GM21367 (cell line): ENCODE measurements around the gene ALPG.
"Not testable (repeated sequence)": the region's sequence is repeated elsewhere in the genome, so short reads cannot be mapped to it uniquely, and the experiment has no call there.

Experiments
- ATAC-seq: cut with Tn5 transposase; IDR thresholded peaks from one replicate; pipeline ENCODE4 v1.9.1; 2021; ENCODE audit not compliant: unreplicated experiment

Gene ALPG

DNA sequence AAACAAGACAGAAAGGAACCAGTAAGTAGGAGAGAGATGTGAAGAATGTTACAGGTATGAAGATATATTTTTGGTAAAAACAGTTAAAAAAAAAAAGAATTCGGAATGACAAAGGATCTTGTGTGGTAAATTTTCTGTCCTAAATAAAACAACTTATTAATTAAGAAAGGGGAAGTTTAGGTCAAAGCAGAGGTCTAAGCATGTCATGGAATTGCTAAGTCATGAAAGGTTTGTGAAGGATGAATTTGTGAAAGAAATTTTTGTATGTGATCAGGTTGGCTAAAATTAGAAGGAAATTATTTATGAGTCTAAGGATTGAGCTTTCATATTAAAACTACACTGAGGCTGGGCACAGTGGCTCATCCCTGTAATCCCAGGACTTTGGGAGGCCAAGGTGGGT is 11.1 kb upstream of the ALPG start:
- ATAC-seq = no peak

DNA sequence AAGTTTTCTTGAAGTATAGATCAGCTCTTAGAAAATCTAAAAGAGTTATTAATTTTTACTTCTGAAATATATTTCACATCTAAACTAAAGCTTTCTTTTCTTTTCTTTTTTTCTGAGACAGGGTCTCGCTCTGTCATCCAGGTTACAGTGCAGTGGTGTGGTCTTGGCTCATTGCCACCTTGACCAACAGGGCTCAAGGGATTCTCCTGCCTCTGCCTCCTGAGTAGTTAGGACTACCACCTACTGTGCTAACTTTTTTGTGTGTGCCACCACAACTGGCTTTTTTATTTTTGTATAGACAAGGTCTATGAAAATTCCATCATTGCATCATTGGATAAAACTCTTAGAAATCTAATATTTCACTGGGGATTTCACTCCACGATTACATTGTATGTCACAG is 10.0 kb upstream of the ALPG start:
- ATAC-seq = no peak

DNA sequence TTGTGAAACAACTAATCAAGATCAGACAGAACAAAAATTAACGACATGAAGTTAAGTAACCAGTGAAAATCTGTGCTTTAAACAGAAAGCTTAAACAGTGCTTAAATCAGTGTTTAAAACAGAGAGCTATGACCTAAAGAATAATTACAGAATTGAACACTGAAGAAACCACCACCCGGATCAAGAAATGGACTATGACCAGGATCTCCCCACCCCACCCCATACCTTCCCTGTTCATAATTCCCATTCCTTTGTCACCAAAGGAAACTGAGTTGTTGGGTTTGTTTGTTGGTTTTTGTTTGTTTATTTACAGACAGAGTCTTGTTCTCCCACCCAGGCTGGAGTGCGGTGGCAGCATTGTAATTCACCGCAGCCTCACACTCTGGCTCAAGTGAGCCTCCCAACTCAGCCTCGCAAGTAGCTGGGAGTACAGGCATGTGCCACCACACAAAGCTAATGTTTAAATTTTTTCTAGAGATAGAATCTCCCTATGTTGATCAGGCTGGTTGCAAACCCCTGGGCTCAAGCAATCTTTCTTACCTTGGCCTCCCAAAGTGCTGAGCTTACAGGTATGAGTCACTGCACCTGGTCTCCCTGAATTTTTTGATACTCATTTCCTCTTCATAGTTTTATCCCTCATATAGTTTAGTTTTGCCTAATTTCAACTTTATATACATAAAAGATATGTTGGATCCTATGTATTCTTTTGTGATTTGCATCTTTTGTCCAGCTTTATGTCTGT is 8.2 kb upstream of the ALPG start:
- ATAC-seq = no peak

DNA sequence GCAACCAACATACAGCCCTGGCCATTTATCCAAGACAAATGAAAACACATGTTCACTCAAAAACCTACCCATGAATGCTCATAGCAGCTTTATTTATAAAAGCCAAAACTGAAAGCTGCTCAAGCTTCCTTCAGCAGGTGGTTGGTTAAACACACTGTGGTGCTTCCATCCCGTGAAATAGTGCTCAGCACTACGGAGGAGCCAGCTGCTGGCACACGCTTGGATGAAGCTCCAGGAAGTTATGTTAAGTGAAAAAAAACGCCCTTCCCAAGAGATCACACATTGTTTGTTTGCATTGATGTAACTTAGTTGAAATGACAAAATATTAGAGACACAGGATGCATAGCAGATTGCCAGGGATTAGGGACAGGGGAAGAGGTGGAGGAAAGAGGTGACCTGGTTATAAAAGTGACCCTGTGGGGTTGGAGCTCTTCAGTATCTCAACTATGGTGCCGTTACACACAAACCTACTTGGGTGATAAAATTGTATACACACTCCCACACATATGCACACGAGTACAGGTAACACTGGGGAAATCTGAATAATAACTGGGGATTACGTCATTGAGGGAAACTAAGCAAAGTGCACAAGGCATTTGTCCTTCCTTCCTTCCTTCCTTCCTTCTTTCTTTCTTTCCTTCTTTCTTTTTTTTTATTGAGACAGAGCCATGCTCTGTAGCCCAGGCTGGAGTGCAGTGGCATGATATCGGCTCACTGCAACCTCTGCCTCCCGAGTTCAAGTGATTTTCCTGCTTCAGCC is 6.2 kb upstream of the ALPG start:
- ATAC-seq = no peak

DNA sequence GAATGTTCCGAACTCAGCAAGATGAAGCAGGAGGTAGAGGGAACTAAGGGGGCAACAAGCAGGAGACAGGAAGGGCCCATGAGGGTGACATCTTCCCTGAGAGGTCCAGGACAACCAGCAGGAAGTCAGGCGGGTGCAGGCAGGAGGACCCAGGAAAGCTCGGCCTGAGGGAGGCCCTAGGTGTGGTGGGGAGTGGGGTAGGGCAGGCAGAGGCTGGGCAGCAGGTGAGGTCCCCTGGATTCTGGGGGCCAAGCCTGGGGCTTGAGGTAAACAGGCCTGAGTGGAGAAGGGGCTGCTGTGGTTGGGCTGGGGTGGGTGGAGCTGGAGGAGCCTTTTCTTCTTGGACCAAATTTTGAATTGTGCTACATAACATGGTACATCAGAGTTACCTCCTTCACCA is 4.1 kb upstream of the ALPG start:
- no peak for ATAC-seq

DNA sequence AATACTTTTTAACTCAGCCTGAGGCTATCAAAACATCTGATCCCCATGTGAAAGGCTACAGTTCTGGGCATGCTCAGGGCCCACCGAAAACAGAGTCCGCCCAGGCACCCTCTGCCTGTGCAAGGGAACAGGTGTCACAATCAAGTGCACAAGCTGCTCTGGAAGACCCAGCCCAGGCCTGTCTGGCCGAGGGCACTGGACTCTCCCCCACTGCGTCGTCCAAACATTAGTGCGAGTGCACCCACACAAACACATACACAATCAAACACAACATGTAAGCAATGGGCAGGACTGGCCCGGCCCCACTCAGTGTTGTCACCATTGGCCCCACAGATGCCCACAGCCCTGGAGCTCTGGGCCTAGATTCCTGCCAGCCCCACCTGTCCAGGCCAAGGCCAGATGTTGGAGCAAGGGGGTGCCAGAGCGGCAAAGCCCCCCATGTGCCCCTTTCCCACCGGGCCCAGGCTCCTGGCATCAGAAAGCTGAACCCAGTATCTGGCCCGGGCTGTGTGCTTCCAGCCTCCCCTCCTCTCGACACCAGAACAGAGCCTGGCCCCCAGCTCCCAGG is 617 bp upstream of the ALPG start:
- ATAC-seq = no peak

DNA sequence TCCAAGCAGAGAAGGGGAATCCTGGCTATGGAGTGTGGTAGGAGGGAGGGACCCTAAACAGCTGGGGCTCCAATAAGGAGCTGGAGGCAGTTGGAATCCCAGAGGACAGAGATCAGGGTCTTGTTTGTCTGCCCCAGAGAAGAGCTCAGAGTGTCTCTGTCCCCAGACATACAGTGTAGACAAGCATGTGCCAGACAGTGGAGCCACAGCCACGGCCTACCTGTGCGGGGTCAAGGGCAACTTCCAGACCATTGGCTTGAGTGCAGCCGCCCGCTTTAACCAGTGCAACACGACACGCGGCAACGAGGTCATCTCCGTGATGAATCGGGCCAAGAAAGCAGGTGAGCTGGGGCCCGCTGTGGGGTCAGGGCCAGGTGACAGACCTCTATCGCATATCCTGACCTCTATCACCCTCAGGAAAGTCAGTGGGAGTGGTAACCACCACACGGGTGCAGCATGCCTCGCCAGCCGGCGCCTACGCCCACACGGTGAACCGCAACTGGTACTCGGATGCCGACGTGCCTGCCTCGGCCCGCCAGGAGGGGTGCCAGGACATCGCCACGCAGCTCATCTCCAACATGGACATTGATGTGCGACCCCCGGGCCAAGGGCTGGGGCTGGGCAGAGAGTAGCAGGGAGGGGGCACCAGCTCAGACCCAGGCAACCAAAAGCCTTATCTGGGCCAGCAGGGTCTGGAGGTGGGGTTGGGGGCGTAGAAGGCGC is 945 bp downstream of the ALPG start:
- not testable (repeated sequence) for ATAC-seq

DNA sequence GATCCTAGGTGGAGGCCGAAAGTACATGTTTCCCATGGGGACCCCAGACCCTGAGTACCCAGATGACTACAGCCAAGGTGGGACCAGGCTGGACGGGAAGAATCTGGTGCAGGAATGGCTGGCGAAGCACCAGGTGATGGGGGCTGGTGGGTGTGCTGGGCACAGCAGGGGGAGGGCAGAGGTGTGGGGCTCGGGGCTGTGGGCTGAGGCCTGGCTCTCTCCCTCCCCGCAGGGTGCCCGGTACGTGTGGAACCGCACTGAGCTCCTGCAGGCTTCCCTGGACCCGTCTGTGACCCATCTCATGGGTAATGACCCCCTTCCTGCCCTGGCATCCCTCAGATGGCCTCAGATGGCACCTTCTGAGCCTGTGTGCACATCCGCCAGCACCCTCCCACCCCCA is 1.6 kb downstream of the ALPG start:
- ATAC-seq = not testable (repeated sequence)

DNA sequence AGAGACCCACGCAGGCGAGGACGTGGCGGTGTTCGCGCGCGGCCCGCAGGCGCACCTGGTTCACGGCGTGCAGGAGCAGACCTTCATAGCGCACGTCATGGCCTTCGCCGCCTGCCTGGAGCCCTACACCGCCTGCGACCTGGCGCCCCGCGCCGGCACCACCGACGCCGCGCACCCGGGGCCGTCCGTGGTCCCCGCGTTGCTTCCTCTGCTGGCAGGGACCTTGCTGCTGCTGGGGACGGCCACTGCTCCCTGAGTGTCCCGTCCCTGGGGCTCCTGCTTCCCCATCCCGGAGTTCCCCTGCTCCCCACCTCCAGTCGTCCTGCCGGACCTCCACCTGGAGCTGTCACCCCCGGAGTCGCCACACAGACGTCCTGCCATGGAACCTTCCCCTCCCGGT is 3.0 kb downstream of the ALPG start:
- not testable (repeated sequence) for ATAC-seq

DNA sequence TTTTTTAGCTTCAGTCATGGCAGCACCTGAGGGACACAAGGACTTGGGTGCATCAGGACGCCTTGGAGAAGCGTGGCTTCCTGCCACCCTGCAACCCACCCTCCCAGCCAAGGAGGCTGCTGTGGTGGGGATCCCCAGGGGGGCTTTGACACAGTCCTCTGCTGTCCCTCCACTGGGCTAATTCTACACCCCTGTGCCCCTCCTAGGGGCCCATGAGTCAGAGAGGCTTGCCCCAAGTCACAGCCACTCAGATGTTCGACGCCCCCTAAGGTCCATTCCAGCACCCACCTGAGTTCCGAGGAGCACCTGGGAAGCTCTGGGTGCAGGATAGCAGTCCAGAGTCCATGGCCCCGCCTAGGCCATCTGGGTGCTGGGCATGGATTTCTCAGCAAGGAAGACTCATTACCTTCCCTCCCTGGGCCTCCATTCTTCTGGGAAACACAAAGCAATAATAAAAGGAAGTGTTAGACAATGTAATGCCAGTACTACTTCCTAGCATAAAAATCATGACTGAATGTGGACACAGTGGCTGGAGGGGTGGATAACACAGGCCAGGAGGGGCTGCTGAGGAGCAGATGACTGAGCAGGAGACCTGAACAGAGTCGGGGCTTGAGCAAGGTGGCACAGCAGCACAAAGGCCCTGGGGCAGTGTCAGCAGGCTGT is 3.7 kb downstream of the ALPG start:
- ATAC-seq = no peak

DNA sequence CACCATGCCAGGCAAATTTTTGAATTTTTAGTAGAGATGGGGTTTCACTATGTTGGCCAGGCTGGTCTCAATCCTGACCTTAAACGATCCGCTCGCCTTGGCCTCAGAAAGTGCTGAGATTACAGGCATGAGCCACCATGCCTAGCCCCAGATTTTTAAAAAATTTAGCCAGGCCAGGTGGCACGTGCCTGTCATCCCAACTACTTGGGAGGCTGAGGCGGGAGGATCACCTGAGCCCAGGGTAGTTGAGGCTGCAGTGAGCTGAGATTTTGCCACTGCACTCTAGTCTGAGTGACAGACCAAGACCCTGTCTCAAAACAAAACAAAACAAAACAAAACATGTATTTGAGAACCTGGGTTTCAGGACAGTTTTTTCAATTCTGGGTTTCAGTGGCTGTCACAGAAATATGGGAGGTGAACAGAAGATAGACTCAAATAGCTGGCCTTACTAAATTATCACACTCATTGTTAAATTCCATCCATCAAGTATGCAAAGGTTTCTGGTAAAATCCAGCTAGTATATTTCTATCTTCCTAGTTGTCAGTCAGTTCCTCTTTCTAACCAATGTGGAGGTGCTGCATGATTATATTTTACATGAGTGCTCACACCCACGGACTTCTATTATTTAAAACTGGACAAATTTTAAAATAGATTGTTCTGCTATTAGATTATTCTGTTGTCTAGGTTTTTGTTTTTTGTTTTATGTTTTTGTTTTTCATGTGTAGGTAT is 5.4 kb downstream of the ALPG start:
- ATAC-seq = no peak

DNA sequence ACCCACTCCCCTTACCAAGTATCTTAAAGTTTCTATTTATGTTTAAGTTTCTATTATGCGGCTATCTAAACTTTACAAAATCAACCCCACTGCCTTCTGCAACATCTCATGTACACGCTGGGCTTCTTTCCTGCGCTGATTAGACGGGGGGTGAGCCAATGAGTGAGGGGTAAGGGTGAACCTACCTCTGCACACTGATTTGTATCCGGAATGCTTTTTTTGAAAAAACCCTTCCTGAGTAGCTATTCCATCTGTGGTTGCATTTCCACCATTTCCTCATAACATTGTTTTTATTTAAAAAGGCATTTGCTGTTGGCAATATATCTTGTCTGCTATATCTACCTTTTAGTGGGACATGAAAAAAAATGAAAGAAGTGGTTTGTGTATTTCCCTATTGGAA is 6.3 kb downstream of the ALPG start:
- ATAC-seq = no peak

DNA sequence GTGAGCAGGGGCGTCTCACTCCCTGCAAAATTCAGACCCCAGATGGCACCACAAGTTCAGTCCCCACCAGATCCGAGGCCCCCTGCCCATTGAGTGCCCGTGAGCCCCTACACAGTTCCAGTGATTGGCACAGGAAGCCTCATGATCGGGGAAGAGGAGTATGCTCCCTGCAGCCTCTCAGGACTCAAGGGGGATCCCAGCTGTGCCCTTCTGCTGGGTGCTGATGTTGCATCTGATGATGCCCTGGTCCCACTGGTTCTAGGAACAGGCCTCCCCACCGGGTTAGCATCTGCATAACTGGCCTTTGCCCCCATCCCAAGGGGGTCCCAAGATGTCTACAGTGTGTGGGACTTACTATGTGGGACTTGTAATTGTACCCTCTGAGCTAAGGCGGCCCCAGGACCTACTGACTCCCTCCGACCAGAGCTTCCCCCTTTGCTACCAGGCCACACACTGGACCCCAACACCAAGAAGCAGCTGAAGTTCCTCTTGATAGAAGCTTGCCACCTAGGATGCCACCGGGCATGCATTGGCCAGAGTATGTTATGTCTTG is 8.6 kb downstream of the ALPG start:
- no peak for ATAC-seq

DNA sequence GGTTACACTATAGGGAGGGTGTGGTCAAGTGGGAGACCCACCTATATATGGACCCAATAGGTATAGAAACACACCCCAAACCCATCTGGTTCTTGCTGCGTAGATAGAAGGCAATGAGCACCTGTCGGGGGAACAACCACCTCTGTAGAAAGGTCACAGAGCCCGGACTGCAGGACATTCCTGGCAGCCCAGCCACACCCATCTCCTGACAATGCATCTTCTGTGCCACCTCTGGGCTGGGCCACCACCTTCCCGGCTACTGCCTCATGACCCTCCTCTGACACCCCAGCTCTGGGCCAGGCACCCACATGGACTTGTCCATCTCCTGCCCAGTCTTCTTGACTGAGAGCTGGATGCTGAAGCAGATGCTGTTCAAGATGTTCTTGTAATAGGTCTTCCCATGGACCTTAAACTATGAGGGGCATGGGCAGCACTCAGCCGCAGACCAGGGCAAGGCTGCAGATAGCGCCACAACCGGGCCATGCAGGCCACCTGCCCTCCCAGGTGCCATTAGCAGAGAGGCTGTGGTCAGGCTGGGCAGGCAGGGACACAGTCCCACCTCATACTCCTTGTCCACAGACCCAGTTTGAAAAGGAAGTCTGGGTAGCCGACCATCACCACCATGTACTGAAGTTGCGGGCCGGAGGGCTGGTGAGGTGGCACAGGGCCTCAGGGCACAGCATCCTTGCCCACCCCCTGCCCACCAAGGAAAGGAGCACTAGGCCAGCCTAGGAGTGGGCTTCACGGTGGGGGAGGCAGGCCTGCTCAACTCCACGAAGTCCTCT is 9.3 kb downstream of the ALPG start:
- no peak for ATAC-seq

DNA sequence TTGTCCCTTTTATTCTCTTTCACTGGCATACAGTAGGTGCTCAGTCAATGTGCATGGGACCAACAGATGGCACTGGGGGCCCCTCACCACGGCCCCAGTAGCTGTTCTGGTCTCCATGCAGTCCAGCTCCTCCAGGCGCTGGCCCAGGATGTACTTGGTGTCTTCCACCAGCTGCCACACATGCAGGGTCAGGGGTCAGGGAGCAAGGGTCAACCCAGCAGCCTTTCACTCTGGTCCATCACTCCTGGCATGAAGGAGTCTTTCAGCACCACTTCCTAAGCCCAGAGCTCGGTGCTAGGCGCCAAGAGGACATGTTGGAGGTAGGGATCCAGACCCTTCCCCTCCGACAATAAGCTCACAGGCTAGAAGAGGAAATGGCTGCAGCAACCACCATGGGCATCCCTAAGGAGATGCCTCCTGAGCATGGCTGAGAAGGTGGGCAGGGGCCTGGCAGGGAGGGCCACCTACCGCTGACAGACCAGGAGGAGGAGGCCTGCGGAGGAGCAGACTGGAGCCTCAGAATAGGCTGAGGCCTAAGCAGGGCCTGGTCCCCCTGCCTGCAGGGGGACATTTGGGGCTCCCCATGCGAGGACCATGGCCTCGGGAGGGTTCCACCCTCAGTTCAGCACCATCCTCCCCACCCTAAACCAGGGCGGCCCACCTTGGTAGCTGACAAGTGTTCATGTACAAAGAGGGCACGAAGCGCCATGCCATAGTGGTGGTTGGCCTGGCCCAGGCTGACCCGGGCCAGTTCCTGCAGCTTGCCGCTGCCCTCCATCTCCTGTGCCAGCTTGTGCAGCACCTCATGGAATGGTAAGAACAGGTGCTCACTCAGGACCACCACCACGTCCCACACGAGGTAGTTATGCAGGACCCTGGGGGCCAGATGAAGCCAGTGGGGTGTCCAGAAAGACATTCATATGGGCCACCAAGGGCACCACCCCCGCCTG is 10.2 kb downstream of the ALPG start:
- ATAC-seq = no peak

DNA sequence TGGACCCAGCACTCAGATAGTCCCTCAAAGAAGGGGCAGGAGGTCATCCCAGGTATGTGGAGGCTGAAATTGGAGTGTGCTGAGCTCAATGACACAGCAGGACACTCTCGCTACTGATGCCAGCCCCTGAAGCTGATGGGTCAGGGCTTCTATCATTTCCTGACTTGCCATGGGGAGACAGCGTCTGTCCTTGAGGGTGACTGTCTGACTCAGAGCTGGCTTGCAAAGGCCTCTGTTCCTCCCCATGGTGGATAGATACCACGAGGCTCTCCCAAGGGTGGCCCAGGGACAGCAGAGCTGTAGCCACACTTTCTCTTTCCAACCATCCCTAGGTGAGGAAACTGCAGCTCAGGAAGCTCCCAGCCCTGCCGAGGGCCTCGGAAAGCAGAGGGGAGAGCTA is 10.8 kb downstream of the ALPG start:
- no peak for ATAC-seq

DNA sequence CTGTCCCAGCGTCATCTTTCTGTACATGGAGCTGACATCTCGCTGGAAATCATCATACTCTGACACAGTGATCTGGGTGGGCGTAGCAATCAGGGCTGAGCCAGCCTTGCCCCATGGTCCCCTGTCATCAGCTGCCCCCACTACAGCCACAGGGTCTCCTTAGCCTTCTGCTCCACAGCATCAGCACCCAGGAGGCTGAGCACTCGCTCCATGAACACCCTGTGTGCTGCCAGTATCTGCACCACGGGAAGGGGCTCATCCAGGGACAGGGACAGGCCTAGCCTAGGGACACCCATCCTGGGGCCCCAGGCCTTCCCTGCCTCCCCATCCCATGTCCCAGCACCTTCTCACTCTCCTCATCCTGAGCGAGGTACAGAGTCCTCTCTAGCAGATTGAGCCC is 11.4 kb downstream of the ALPG start:
- no peak for ATAC-seq
